NCI-H2196 treated with DMSO at 0.1 percent for 48 hours (cell line): Measurements from ENCODE around the gene RAB40C.

Source experiments
- DNase-seq: peaks from one replicate; lab custom pipeline; 2025; ENCODE audit not compliant: unreplicated experiment; lab: John Stamatoyannopoulos, UW

The RAB40C gene

DNA sequence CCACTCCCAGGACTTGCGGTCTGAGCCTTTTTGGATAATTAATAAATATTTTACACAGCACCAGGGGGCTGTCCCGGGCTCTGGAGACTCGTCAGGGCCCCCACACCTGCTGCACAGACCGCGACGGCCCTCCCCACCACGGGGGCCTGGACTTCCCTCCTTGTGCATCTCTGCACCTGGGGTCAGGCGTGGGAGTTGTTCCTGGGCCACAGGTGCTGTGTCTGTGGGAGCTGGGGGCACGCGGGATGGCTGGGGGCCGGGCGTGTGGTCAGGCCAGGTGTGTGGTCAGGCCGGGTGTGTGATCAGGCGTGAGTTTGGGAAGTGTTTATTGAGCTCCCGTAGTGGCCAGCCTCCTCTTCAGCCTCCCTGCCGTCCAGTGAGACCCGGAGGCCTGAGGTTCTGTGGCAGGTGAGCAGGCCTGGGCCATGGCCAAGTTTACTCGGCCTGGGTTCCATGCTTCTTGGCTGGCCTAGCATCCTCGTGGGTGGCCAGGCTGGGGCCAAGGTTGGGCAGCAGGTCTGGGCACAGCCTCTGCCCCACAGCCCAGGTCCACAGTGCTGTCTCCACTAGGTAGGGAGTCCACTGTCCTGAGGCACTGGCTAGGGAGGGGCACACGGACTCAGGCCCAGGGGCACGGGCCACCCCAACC, 88.5 kb downstream of the RAB40C start:
- peak; percentile 21 for DNase-seq
